ENCODE measurements around the gene KRT20.

- TF ChIP-seq EP300 (IDR thresholded peaks at IDR 0.05): no peak
- no peak for TF ChIP-seq CTCF (IDR thresholded peaks at IDR 0.05)
- TF ChIP-seq RFX5 (IDR thresholded peaks at IDR 0.05): no peak
- no peak for TF ChIP-seq CBX2 (IDR thresholded peaks at IDR 0.05; ENCODE audit: borderline replicate concordance, low read depth)
- no peak for TF ChIP-seq HMGXB4 (CRISPR knock-in tag; IDR thresholded peaks at IDR 0.05; ENCODE audit: borderline replicate concordance)
- no peak for TF ChIP-seq POLR2A (IDR thresholded peaks at IDR 0.05; ENCODE audit: low read length)
Measured at GRCh38 chr17:40864661-40865390, 20.2 kb downstream of the KRT20 start.
